ENCODE measurements around the gene GAPDHS.

GAPDHS gene

GRCh38 chr19:35540356-35540927 is 7.2 kb downstream of the GAPDHS start:
- DNase-seq, result no peak

- DNase-seq, result no peak
Observed at GRCh38 chr19:35542209-35542608, 9.0 kb downstream of the GAPDHS start.

DNA sequence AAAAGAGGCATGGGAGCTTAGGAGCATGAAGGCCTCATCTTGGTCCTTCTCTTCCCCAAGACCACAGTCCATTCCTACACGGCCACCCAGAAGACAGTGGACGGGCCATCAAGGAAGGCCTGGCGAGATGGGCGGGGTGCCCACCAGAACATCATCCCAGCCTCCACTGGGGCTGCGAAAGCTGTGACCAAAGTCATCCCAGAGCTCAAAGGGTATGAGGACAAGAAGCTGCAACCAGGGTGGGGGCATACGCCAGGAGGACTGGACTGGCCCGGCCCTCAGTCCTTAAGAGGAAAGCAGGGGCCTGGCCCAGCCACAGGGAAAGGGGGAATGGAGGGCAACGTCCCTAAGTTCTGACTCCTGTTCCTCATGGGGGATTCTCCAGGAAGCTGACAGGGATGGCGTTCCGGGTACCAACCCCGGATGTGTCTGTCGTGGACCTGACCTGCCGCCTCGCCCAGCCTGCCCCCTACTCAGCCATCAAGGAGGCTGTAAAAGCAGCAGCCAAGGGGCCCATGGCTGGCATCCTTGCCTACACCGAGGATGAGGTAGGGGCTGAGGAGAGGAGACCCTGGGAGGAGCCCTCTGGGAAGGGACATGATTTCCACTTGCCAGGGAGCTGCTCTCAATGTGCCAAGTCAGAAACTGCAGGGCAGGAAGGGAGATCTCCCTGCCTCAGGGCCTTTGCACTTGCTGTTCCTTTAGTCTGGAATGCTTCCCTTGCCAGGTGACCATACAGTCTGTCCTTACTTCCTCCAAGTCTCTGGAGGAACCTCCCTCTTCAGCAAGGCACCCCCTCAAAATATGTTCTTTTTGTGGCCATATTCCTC is 10.2 kb downstream of the GAPDHS start:
- DNase-seq, result no peak

- DNase-seq, result no peak
Observed at GRCh38 chr19:35544110-35544802, 11.0 kb downstream of the GAPDHS start.

DNA sequence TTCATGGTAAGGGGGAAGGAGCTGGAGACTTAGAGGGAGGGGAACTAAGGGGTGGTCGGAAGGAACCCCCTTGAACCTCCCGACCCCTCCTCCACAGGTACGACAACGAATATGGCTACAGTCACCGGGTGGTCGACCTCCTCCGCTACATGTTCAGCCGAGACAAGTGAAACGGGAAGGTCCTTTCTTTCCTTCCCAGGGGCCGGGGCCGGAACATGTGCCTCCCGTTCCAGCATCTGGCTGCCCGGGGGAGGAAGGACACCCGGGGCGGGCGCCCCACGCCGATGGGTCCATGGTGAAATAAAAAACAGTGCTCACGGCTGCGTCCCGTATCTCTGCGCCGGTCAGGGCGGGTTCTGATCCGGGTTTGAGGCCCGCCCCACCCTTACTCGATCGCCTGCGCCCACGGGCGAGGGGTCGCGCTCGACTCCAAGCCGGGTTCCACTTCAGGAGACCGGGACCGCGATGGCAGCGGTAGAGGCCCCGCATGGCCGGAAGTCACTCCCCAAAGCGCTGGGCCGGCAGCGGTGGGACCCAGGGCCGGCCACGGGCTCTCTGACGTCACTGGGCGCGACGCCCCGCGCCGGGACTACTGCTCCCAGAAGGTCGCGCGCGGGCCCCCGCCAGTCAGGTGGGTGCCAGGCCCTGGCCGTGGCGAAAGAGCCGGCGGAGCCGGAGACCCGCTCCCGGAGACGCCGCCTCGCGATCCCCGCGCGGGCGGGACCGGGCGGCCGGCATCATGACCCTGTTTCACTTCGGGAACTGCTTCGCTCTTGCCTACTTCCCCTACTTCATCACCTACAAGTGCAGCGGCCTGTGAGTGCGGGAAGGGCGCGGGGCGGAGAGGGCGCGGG is 12.0 kb downstream of the GAPDHS start, which contains the start of gene TMEM147:
Gene TMEM147 (plus strand): TSS at position 626 of the 854 bp plus-strand sequence. CDS start 114 bp downstream, at position 740.
- peak; percentile 100 for DNase-seq

GRCh38 chr19:35545855-35546381 is 12.7 kb downstream of the GAPDHS start:
- DNase-seq, result peak; percentile 93

DNA sequence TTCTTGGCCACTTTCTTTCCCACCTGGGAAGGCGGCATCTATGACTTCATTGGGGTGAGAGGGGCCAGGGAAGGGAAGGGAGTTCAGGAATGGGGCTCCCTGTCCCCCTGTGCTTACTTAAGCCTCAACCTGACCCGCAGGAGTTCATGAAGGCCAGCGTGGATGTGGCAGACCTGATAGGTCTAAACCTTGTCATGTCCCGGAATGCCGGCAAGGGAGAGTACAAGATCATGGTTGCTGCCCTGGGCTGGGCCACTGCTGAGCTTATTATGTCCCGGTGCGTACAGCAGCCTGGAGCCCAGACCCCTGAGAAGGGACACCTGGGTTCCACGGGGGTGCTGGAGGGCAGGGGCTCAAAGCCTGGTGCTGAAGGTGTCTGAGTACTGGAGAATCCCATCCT is 13.3 kb downstream of the GAPDHS start:
- DNase-seq, result no peak

DNA sequence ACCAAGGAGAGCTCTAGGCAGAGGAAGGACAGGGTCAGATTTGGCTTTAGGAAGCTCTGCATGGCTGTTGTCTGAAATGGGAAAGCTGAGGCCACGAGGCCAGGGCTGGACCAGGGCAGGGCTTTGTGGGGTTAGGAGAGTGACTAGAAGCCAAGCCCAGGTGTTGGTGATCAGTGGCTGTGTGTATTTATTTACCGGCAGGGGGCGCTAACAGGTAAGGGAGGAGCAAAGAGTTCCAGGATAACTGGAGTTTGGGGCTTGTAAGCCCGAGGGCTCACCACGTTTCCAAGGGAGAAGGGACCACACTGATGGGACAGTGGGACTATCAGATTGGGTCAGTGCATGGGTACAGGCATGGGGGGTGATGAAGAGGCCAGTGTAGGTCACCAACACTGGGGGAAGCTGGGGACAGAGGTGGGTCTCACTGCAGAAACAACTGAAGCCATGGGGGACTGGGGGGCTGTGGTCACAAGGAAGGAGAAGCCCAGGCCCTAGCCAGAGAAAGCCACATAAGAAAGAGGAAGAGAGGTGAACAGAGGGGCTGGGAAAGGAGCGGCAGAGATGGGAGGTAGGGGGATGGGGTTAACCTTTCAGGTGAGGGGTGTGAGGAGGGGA is 16.0 kb downstream of the GAPDHS start:
- peak; percentile 98 for DNase-seq

DNA sequence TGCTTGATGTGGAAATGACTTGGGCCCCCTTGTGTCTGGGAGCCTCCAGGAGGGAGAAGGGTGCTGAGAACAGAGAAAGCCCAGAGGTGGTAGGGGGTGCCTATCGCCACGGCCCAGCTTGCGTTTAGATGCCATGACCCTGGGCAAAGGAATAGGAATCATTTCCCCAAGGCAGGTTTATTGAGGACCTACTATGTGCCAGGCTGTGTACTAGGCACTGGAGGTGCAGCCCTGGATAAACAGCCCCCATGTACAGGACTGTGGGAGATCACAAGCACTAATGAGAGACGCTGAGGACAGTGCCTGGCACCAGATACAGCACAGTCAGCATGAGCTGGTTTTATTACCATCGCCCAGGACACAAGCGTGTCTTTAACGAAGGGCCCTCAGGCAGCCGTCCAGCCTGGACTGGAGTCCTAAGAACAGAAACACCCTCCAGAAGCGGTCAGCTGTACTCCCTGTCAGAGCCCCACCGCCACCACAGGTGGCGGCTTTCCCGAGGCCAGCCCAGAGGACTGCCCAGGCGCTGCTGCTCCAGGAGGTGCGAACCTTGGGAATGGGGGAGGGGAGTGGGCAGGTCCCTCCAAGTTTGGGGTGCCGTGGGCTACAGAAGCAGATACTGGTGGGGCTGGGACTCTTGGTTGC is 16.7 kb downstream of the GAPDHS start:
- DNase-seq, result no peak

- DNase-seq, result no peak
Observed at GRCh38 chr19:35551091-35551810, 18.0 kb downstream of the GAPDHS start.

DNA sequence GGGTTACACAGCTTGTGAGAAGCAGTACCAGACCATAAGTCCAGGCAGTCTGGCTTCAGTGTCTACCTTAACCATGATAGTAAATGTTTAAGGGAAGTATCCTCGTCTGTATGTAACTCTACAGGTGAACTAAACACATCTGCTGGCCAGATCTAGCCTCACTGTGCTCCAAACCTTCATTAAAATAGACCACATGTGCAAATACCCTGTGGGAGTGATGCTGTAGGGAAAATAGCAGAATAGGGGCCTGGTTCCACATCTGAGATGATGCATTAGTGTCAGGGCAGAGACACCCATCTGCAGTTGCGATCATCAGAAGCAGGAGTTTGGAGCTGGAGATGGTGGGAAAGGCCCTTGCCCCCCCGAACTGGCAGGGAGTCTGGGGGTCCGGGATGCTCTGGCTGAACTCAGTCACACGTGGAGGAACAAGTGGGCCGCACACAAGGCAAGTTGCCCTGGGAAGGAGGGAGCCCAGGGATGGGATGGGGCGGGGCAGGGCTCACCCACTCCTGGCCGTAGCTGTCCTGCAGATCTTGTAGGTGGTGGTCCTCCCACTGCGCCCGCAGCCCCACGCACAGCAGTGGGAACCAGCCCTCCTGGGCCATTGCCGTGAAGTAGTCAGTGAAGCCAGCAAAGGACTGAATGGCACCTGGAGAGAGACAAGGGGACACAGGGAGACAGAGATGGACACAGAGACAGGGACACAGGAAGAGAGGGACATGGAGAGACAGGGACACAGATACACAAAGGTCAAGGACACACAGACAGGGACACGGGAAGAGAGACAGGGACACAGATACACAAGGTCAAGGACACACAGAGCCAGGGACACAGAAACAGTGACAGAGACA is 19.5 kb downstream of the GAPDHS start:
- DNase-seq, result no peak

GRCh38 chr19:35553385-35554000 is 20.2 kb downstream of the GAPDHS start:
- DNase-seq, result no peak

- DNase-seq, result no peak
Observed at GRCh38 chr19:35554076-35554475, 20.8 kb downstream of the GAPDHS start.

DNA sequence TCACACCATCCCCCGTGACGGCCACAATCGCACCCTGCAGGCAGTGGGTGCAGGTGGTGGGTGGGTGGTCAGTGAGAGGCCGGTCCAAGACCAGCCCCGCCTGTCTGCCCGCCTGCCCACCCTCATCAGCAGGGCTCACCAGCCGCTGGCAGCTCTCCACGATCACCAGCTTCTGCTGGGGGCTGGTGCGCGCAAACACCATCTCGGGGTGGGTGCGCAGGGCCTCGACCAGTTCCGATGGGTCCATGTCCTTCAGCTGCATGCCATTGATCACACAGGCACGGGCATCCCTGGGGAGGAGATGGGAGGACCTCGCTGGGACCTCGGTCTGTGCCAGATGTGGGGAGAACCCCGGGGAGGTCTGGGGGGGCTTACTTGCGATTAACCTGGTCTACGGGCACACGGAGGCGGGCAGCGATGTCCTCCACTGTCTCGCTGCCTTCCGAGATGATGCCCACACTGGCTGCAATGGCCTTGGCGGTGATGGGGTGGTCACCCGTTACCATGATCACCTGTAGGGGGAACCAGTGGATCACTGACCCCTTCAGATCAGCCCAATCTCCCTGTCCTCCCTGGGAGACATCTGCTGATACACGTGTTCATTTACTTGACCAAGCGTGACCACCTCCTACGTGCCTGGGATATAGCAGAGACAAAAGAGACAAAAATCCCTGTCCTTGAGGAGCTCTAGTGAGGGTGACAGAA is 22.2 kb downstream of the GAPDHS start:
- peak; percentile 96 for DNase-seq

DNA sequence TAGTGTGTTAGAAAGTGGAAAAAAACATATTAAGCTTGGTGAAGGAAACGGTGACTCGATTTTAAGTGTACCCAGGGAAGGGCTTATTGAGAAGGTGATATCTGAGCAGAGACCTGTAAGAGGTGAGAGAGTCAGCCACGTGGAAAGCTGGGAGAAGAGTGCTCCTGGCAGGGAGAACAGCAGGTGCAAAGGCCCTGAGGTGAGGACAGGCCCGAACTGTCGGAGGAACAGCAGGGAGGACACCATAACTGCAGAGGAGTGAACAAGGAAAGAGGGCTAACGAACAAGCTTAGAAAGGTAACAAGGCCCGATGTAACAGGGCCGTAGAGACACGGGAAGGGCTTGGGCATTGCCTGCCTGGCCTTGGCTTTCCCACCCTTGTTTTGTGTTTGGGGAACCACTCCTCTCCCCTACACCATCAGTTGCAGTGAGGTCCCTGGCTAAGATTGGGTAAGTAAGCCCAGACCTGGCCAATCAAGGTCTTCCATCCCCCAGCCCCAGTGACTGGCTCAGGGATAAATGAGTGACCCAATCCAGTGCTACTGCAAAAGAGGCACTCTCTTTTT is 22.9 kb downstream of the GAPDHS start:
- peak; percentile 6 for DNase-seq

DNA sequence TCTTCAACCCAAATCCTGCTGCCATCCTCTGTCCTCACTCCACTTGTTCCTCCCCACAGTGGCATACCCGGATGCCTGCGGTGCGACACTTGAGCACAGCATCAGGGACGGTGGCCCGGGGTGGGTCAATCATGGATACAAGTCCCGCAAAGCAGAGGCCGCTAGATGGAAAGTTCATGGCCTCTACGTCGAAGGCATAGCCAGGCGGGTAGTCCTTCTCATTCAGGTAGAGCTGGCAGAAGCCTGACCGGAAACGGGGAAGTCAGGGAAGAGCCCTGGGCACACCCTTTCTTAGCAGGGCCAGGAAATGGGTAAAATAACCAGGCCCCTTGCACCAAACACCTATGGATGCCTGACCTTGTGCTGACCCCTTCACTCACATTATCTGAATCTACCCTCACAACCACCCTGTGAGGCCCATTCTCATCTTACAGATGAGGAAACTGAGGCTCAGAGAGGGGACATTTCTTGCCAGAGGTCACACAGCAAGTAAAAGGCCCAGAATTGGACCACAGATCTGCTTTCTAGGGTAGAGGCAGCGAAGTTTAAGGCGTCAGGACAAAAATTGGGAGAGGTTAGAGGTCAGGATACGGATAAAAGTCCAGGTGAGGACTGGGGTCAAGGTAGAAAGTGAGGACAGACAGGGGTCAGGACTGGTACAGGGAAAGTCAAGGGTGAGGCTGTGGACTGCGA is 23.7 kb downstream of the GAPDHS start:
- peak; percentile 23 for DNase-seq

GRCh38 chr19:35557539-35558399 is 24.5 kb downstream of the GAPDHS start:
- DNase-seq, result peak; percentile 43

All from 8988T (cell line).